WTC11 (cell line): ENCODE data around the gene CEP131.

Experiments
- ETV6 ChIP-seq: sonication (generic); formaldehyde crosslinking; IDR thresholded peaks from 2 replicates; pipeline ENCODE4 v1.8.1; 2022; ENCODE audit warnings: mild to moderate bottlenecking, missing genetic modification reagents
- ZBTB21 ChIP-seq: sonication (generic); formaldehyde crosslinking; IDR thresholded peaks from 2 replicates; pipeline ENCODE4 v1.8.1; 2023; ENCODE audit warnings: mild to moderate bottlenecking, missing genetic modification reagents, borderline replicate concordance
- TF ChIP-seq, protein P1 (sequence below): sonication (generic); formaldehyde crosslinking; IDR thresholded peaks from 2 replicates; pipeline ENCODE4 v1.8.0; 2022; ENCODE audit warnings: mild to moderate bottlenecking, missing genetic modification reagents
- TF ChIP-seq, protein P2 (sequence below): fragments of 200-600 bp; IDR thresholded peaks from 2 replicates; pipeline ENCODE4 v1.8.0; 2022; ENCODE audit warnings: antibody characterized with exemption
- TF ChIP-seq, protein P3 (sequence below): sonication (generic); formaldehyde crosslinking; IDR thresholded peaks from 2 replicates; pipeline ENCODE4 v1.8.1; 2022; ENCODE audit warnings: mild to moderate bottlenecking, moderate library complexity, missing genetic modification reagents

DNA sequence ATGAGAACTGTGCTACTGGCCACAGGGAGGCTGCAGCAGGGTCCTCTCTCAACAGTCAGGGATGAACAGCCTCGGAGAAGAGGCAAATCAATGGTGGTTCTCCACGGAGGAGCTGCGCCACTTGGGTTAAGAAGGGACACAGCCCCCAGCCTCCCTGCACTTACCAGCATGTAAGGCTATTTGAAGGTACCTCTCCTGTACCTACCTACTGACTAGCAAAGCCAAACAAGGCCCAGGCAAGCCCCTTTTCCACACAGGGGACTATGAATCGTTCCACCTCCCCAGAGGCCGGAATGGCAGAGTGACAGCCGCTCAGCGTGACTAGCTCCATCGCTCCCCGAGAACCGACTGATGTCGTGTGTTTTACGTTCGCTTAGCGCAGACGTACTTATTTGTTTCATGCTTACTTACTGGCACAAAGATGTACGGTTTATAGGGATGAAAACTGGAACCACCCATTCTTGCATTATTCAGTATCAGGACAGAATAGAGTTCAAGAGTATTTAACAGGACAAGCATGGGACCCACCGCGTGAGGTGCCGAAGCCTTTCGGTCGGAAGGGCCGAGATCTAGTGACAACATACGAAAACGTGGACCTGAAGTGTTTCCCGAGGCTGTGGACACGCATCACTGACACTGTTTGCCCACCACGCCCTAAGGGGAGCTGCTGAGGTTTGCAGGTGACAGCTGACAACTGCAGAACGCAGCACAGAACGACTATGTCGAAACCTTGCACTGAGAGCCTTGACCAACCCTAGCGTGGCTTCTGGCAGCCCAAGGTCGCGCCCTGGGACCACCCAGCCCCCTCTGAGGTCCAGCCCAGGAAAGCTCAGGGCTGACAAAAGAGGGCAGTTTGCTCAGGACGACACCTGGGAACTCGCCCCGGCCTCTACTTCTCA lies 15.1 kb upstream of the CEP131 start:
- TF ChIP-seq ETV6 (no peak), ZBTB21 (CRISPR knock-in tag) (no peak)
- TF ChIP-seq, protein P1, sequence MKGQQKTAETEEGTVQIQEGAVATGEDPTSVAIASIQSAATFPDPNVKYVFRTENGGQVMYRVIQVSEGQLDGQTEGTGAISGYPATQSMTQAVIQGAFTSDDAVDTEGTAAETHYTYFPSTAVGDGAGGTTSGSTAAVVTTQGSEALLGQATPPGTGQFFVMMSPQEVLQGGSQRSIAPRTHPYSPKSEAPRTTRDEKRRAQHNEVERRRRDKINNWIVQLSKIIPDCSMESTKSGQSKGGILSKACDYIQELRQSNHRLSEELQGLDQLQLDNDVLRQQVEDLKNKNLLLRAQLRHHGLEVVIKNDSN (CRISPR knock-in tag), result no peak
- TF ChIP-seq, protein P2, sequence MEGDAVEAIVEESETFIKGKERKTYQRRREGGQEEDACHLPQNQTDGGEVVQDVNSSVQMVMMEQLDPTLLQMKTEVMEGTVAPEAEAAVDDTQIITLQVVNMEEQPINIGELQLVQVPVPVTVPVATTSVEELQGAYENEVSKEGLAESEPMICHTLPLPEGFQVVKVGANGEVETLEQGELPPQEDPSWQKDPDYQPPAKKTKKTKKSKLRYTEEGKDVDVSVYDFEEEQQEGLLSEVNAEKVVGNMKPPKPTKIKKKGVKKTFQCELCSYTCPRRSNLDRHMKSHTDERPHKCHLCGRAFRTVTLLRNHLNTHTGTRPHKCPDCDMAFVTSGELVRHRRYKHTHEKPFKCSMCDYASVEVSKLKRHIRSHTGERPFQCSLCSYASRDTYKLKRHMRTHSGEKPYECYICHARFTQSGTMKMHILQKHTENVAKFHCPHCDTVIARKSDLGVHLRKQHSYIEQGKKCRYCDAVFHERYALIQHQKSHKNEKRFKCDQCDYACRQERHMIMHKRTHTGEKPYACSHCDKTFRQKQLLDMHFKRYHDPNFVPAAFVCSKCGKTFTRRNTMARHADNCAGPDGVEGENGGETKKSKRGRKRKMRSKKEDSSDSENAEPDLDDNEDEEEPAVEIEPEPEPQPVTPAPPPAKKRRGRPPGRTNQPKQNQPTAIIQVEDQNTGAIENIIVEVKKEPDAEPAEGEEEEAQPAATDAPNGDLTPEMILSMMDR, result no peak
- TF ChIP-seq, protein P3, sequence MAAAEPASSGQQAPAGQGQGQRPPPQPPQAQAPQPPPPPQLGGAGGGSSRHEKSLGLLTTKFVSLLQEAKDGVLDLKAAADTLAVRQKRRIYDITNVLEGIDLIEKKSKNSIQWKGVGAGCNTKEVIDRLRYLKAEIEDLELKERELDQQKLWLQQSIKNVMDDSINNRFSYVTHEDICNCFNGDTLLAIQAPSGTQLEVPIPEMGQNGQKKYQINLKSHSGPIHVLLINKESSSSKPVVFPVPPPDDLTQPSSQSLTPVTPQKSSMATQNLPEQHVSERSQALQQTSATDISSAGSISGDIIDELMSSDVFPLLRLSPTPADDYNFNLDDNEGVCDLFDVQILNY (CRISPR knock-in tag), result no peak
